GM21447 (cell line): Measurements from ENCODE around the gene TRIM56.
A peak's percentile ranks its signal among the peaks of the same experiment; 100 is the strongest.
"Not testable (repeated sequence)": the region's sequence is repeated elsewhere in the genome, so short reads cannot be mapped to it uniquely, and the experiment has no call there.

ENCODE experiments used
- ATAC-seq: cut with Tn5 transposase; IDR thresholded peaks from one replicate; pipeline ENCODE4 v1.9.1; 2021; ENCODE audit not compliant: unreplicated experiment

The TRIM56 gene

GRCh38 chr7:101112233-101112632 lies 27.0 kb downstream of the TRIM56 start:
- ATAC-seq, result no peak

- not testable (repeated sequence) for ATAC-seq
Observed at GRCh38 chr7:101113140-101113539, 27.9 kb downstream of the TRIM56 start.

GRCh38 chr7:101113836-101114235 lies 28.6 kb downstream of the TRIM56 start:
- no peak for ATAC-seq

GRCh38 chr7:101114492-101114891 lies 29.2 kb downstream of the TRIM56 start:
- ATAC-seq, result no peak

- no peak for ATAC-seq
Observed at GRCh38 chr7:101115215-101115614, 29.9 kb downstream of the TRIM56 start.

- no peak for ATAC-seq
Observed at GRCh38 chr7:101116898-101117297, 31.6 kb downstream of the TRIM56 start.

- ATAC-seq, result no peak
Observed at GRCh38 chr7:101118856-101119255, 33.6 kb downstream of the TRIM56 start.

GRCh38 chr7:101119876-101120275 lies 34.6 kb downstream of the TRIM56 start:
- ATAC-seq, result no peak

GRCh38 chr7:101120315-101120714 lies 35.0 kb downstream of the TRIM56 start:
- no peak for ATAC-seq

- not testable (repeated sequence) for ATAC-seq
Observed at GRCh38 chr7:101121631-101121990, 36.3 kb downstream of the TRIM56 start.

GRCh38 chr7:101121991-101122932 lies 37.0 kb downstream of the TRIM56 start:
- ATAC-seq, result no peak

- no peak for ATAC-seq
Observed at GRCh38 chr7:101122933-101123702, 37.8 kb downstream of the TRIM56 start.

GRCh38 chr7:101123703-101124068 lies 38.4 kb downstream of the TRIM56 start:
- ATAC-seq, result no peak

GRCh38 chr7:101124376-101125056 lies 39.2 kb downstream of the TRIM56 start:
- no peak for ATAC-seq

- ATAC-seq, result peak; percentile 65
Observed at GRCh38 chr7:101125989-101126650, 40.8 kb downstream of the TRIM56 start.

GRCh38 chr7:101126651-101127459 lies 41.6 kb downstream of the TRIM56 start, which contains the start of gene SERPINE1:
Gene SERPINE1, plus strand, starts transcription at chr7:101127104. Its CDS starts 1,290 bp downstream, at chr7:101128394.
- peak; percentile 43 for ATAC-seq

- ATAC-seq, result no peak
Observed at GRCh38 chr7:101127460-101128039, 42.3 kb downstream of the TRIM56 start.

GRCh38 chr7:101128040-101128834 lies 43.0 kb downstream of the TRIM56 start:
- no peak for ATAC-seq

GRCh38 chr7:101129603-101130117 lies 44.4 kb downstream of the TRIM56 start:
- no peak for ATAC-seq
